ENCODE data around the gene CATSPER1. TPM values are rescaled to one million over a fixed set of nuclear protein-coding genes. Genes with fewer than 3 reads are reported as not detected.

The CATSPER1 gene
- polyA plus RNA-seq, 2 of the 4 experiments (the other 2 are of a cell fraction) = 0.46 to 0.97 TPM

DNA sequence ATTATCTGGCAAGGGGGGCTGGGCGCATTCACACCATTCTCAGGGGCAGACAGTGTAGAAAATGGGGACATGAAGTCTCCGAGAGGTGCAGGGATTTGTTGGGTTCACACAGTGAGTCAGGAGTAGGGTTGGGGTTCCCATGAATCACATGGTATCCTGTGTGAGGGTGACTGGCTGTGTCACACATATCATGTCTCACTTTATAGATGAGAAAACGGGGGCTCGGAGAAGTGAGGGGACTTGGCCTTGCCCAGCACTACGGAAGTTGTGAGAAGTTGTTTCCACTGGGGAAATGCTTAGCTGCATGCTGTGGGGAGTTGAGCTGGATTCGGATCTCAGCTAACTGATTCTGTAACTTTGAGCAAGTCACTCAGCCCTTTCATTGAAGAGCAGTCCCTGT is 18.5 kb upstream of the CATSPER1 start:
- peaks cover 9% of the 10 kb centered on the region; the same call in 1 of the 3 replicates for H3K4me1 ChIP-seq
- ChIA-PET CTCF (interaction anchor here (0.6 to 15.8 kb wide), 39 partner anchors 9 to 1070 kb away, joined by 3 to 188 read pairs (median 5); partner anchors contain the start of genes BANF1, CATSPER1, CST6 and FIBP), POLR2A (interaction anchor here (0.6 to 1.2 kb wide), 2 partner anchors 22 to 26 kb away, joined by 3 to 4 read pairs; no protein-coding TSS in a partner anchor)
- H3K4me2 ChIP-seq = peak overlapping the region; percentile 59
- no peak overlapping the region; a peak in 1 of 6 replicates for H3K27ac ChIP-seq
- DNase-seq (ENCODE audit: low read depth in 1 of 2, low spot score in 1 of 2) (no peak), FAIRE-seq (no peak), ATAC-seq (peak; percentile 4 to 30; a peak in 5 of 6 replicates)
- no peaks in the 10 kb centered on the region for H3K9me3 ChIP-seq
- 14% methylated on average over 6 of the region's 6 CpGs for WGBS (ENCODE audit: missing lambda C conversion rate)
- H3K4me3 ChIP-seq = no peak overlapping the region
- no peak for TF ChIP-seq FOSL2 (IDR thresholded peaks at IDR 0.05)
- TF ChIP-seq FOSL2 (CRISPR knock-in tag; IDR thresholded peaks at IDR 0.05) = no peak
- TF ChIP-seq NR3C1 (IDR thresholded peaks at IDR 0.05) = no peak
- no peak for TF ChIP-seq POLR2AphosphoS2 (conservative IDR thresholded peaks at IDR 0.05; ENCODE audit: low read length)
- TF ChIP-seq MYC (IDR thresholded peaks at IDR 0.05; ENCODE audit: borderline replicate concordance, low read length) = no peak
- TF ChIP-seq CBX8 (IDR thresholded peaks at IDR 0.05) = no peak
- TF ChIP-seq, protein P1, sequence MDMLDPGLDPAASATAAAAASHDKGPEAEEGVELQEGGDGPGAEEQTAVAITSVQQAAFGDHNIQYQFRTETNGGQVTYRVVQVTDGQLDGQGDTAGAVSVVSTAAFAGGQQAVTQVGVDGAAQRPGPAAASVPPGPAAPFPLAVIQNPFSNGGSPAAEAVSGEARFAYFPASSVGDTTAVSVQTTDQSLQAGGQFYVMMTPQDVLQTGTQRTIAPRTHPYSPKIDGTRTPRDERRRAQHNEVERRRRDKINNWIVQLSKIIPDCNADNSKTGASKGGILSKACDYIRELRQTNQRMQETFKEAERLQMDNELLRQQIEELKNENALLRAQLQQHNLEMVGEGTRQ (IDR thresholded peaks at IDR 0.05) = no peak
- no peak for TF ChIP-seq ZFP36 (IDR thresholded peaks at IDR 0.05; ENCODE audit: borderline replicate concordance, partially characterized antibody)
- TF ChIP-seq NFE2L2 (conservative IDR thresholded peaks at IDR 0.05; ENCODE audit: low read length) = no peak
- TF ChIP-seq POLR2A (IDR thresholded peaks at IDR 0.05; ENCODE audit: low read length) = no peak
- TF ChIP-seq, protein P2, sequence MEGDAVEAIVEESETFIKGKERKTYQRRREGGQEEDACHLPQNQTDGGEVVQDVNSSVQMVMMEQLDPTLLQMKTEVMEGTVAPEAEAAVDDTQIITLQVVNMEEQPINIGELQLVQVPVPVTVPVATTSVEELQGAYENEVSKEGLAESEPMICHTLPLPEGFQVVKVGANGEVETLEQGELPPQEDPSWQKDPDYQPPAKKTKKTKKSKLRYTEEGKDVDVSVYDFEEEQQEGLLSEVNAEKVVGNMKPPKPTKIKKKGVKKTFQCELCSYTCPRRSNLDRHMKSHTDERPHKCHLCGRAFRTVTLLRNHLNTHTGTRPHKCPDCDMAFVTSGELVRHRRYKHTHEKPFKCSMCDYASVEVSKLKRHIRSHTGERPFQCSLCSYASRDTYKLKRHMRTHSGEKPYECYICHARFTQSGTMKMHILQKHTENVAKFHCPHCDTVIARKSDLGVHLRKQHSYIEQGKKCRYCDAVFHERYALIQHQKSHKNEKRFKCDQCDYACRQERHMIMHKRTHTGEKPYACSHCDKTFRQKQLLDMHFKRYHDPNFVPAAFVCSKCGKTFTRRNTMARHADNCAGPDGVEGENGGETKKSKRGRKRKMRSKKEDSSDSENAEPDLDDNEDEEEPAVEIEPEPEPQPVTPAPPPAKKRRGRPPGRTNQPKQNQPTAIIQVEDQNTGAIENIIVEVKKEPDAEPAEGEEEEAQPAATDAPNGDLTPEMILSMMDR (IDR thresholded peaks at IDR 0.05) = no peak
- no peak for TF ChIP-seq RARB (CRISPR knock-in tag; IDR thresholded peaks at IDR 0.05)
- no peak for TF ChIP-seq ZNF302 (CRISPR knock-in tag; IDR thresholded peaks at IDR 0.05)
- TF ChIP-seq, protein P3, sequence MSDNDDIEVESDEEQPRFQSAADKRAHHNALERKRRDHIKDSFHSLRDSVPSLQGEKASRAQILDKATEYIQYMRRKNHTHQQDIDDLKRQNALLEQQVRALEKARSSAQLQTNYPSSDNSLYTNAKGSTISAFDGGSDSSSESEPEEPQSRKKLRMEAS (IDR thresholded peaks at IDR 0.05) = no peak

DNA sequence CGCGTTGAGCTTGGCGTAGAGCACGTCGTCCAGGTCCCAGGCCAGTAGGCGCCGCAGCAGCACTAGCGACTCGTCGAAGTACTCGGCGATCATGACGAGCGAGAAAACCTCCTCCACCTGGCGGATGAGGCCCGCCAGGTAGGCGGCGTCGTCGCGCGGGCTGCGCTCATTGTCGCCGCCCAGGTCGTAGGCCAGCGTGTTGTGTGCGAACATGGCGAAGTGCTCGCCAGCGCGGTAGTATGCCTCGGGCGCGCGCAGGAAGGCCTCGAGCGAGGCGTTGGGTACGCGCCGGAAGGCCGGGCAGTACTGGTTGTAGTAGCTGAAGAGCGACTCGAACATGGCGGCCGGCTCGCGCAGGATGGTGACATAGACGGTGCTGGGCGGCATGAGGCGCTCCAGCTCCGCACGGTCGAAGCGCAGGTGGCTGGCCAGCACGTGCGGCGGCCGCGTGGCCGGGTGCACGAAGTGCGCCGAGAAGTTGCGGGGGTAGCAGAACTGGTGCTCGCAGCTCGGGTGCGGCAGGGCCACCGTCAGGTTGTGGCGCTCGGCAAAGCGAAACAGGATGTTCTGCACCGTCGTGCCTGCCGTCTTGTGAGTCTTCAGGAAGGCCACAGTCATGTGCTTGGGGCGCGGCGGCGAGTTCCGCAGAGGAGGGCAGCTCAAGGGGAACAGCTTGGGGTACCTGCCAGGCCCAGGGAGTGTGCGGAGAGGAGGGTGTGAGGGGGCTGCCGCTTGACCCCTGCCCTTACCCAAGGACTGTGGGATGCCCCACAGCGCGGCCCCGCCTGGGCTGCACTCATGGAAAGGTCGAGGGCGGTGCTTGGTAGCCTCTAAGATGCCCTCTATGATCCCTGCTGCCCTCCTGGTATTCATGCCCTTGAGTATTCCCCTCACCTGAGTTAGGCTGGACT is 17.0 kb upstream of the CATSPER1 start:
- DNase-seq (ENCODE audit: low read depth in 1 of 2, low spot score in 1 of 2) = no peak
- ChIA-PET CTCF (interaction anchor here (0.7 to 15.8 kb wide), 12 partner anchors 8 to 380 kb away, joined by 3 to 188 read pairs (median 4); partner anchors contain the start of genes CATSPER1 and SF3B2), POLR2A (no interaction called here)
- ATAC-seq = no peak
- WGBS (ENCODE audit: missing lambda C conversion rate) = 94% methylated on average over 86 of the region's 88 CpGs
- Histone ChIP-seq H3K4me2 (no peak overlapping the region), H3K4me3 (no peak overlapping the region), H3K9me3 (no peaks in the 10 kb centered on the region), H3K4me1 (peaks cover 9% of the 10 kb centered on the region; the same call in 1 of the 3 replicates), H3K27ac (no peak overlapping the region)
- FAIRE-seq = no peak
- TF ChIP-seq RCOR1 (IDR thresholded peaks at IDR 0.05; ENCODE audit: low read depth, low read length) (no peak), ZFP36 (IDR thresholded peaks at IDR 0.05; ENCODE audit: borderline replicate concordance, partially characterized antibody) (no peak), CBX8 (IDR thresholded peaks at IDR 0.05) (no peak), CBX2 (IDR thresholded peaks at IDR 0.05; ENCODE audit: borderline replicate concordance, low read depth) (no peak), HOXA7 (CRISPR knock-in tag; IDR thresholded peaks at IDR 0.05) (no peak), MYC (IDR thresholded peaks at IDR 0.05; ENCODE audit: borderline replicate concordance, low read length) (no peak), NR3C1 (IDR thresholded peaks at IDR 0.05) (no peak), PHF8 (IDR thresholded peaks at IDR 0.05; ENCODE audit: borderline replicate concordance, low read depth) (no peak), HEYL (CRISPR knock-in tag; IDR thresholded peaks at IDR 0.05) (no peak), EHMT2 (IDR thresholded peaks at IDR 0.05; ENCODE audit: low read depth) (no peak), TP53 (CRISPR knock-in tag; IDR thresholded peaks at IDR 0.05) (no peak), ZSCAN20 (CRISPR knock-in tag; IDR thresholded peaks at IDR 0.05) (no peak), POLR2AphosphoS2 (conservative IDR thresholded peaks at IDR 0.05; ENCODE audit: low read length) (no peak), FOSL2 (IDR thresholded peaks at IDR 0.05) (no peak), FOSL2 (CRISPR knock-in tag; IDR thresholded peaks at IDR 0.05) (no peak), CHD4 (IDR thresholded peaks at IDR 0.05; ENCODE audit: borderline replicate concordance) (no peak), CHD2 (IDR thresholded peaks at IDR 0.05; ENCODE audit: low read length, partially characterized antibody) (no peak), EP300 (IDR thresholded peaks at IDR 0.05) (no peak)
- TF ChIP-seq, protein P4, sequence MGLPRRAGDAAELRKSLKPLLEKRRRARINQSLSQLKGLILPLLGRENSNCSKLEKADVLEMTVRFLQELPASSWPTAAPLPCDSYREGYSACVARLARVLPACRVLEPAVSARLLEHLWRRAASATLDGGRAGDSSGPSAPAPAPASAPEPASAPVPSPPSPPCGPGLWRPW (IDR thresholded peaks at IDR 0.05) = no peak
- TF ChIP-seq, protein P5, sequence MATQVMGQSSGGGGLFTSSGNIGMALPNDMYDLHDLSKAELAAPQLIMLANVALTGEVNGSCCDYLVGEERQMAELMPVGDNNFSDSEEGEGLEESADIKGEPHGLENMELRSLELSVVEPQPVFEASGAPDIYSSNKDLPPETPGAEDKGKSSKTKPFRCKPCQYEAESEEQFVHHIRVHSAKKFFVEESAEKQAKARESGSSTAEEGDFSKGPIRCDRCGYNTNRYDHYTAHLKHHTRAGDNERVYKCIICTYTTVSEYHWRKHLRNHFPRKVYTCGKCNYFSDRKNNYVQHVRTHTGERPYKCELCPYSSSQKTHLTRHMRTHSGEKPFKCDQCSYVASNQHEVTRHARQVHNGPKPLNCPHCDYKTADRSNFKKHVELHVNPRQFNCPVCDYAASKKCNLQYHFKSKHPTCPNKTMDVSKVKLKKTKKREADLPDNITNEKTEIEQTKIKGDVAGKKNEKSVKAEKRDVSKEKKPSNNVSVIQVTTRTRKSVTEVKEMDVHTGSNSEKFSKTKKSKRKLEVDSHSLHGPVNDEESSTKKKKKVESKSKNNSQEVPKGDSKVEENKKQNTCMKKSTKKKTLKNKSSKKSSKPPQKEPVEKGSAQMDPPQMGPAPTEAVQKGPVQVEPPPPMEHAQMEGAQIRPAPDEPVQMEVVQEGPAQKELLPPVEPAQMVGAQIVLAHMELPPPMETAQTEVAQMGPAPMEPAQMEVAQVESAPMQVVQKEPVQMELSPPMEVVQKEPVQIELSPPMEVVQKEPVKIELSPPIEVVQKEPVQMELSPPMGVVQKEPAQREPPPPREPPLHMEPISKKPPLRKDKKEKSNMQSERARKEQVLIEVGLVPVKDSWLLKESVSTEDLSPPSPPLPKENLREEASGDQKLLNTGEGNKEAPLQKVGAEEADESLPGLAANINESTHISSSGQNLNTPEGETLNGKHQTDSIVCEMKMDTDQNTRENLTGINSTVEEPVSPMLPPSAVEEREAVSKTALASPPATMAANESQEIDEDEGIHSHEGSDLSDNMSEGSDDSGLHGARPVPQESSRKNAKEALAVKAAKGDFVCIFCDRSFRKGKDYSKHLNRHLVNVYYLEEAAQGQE (IDR thresholded peaks at IDR 0.05) = no peak
